Dendritic cell treated with granulocyte-macrophage colony-stimulating factor and Interleukin-4, amounts not matched to agents 40 ng/mL and 50 ng/mL, for 4 days (primary cell): ENCODE results near the gene KRTAP13-2.

Source experiments
- H3K27ac Mint-ChIP-seq: one replicate; pipeline ENCODE4 v1.8.0; 2022; ENCODE audit warnings: mild to moderate bottlenecking, mixed read lengths
- H3K27me3 Mint-ChIP-seq: one replicate; pipeline ENCODE4 v1.8.0; 2022; ENCODE audit warnings: mild to moderate bottlenecking, mixed read lengths
- H3K36me3 Mint-ChIP-seq: one replicate; pipeline ENCODE4 v1.8.0; 2022; ENCODE audit warnings: low read depth, mixed read lengths
- H3K4me1 Mint-ChIP-seq: one replicate; pipeline ENCODE4 v1.8.0; 2022; ENCODE audit warnings: low read depth, mixed read lengths
- H3K4me3 Mint-ChIP-seq: one replicate; pipeline ENCODE4 v1.8.0; 2022; ENCODE audit warnings: mild to moderate bottlenecking, moderate library complexity, mixed read lengths
- H3K9me3 Mint-ChIP-seq: one replicate; pipeline ENCODE4 v1.8.0; 2022; ENCODE audit warnings: mixed read lengths
- intact Hi-C: fragments of 100-400 bp; cut with micrococcal nuclease; formaldehyde crosslinking; loops from one replicate; pipeline ENCODE4 v1.15.0; 2022

KRTAP13-2 gene

DNA sequence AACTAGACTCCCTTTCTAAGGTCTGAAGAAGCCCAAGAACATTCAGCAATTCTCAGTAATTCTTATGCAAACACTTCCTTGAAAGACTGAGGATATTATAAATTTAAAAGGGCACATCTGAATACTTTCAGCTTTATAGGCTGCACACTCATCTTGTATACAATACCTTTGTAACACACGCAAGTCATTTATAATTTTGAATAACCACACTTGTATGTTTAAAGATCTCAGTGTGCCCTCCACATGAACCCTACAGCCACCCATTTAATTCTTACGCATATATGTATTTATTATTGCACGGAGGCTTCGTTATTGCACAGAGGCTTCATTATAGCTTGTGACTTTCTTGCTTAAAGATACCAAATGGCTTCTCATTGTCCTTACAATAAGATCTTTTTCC lies 33.4 kb downstream of the KRTAP13-2 start:
- H3K36me3 Mint-ChIP-seq = no peaks in the 10 kb centered on the region
- no peak overlapping the region for H3K4me3 Mint-ChIP-seq
- H3K27me3 Mint-ChIP-seq = no peaks in the 10 kb centered on the region
- H3K4me1 Mint-ChIP-seq = no peaks in the 10 kb centered on the region
- intact Hi-C loops = no loop called here
- H3K27ac Mint-ChIP-seq = no peak overlapping the region
- no peaks in the 10 kb centered on the region for H3K9me3 Mint-ChIP-seq

DNA sequence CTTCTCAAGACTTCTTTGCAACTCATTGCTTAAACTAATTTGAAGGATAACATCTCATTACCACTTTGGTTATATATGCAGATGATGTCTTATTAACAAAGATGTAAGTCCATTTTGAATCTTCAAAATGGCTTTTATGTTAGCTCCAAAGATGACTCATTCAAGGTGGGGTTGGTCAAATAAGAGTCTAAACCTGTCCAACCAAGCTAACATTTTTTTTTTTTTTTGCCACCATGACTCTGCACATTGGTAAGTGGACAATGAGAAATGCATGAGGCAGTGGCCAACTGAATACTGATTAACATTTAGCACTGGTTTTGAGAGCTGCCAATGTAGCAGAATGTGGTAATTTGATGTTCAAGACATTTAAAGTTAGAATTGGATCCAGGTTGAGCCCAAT lies 34.3 kb downstream of the KRTAP13-2 start:
- no peak overlapping the region for H3K27ac Mint-ChIP-seq
- no peaks in the 10 kb centered on the region for H3K36me3 Mint-ChIP-seq
- H3K9me3 Mint-ChIP-seq = no peaks in the 10 kb centered on the region
- intact Hi-C loops = no loop called here
- no peaks in the 10 kb centered on the region for H3K4me1 Mint-ChIP-seq
- no peak overlapping the region for H3K4me3 Mint-ChIP-seq
- no peaks in the 10 kb centered on the region for H3K27me3 Mint-ChIP-seq

DNA sequence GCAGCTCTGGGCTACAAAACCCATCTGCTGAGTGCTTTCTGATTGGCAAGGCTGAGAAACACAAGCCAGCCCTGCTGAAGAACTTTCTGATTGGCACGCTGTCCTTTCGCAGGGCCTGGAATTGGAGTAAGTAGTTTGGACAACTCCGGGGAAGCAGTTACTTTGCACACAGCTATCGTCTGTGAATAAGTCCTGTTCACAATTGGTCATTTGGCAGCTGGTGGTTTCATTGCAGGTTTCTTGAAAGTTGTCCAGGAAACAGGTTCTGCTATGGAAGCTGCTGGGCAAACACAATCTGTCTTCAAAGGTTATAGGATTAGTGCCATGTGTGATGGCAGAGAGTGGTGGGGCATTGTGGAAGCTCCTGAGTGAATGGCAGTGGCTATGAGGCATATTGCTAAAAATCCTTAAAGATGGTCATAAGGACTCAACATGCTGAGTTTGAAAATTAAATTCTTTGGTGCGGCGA lies 34.8 kb downstream of the KRTAP13-2 start, which contains the start of gene KRTAP27-1:
TSS of gene KRTAP27-1 (minus strand) at position 419 of the 469 bp plus-strand sequence. CDS start at position 393, 26 bp downstream.
- intact Hi-C loops = no loop called here
- H3K9me3 Mint-ChIP-seq = no peaks in the 10 kb centered on the region
- H3K4me3 Mint-ChIP-seq = no peak within 1 kb of the TSS
- H3K4me1 Mint-ChIP-seq = no peaks in the 10 kb centered on the region
- no peaks in the 10 kb centered on the region for H3K36me3 Mint-ChIP-seq
- H3K27me3 Mint-ChIP-seq = no peaks in the 10 kb centered on the region
- no peak within 1 kb of the TSS for H3K27ac Mint-ChIP-seq

DNA sequence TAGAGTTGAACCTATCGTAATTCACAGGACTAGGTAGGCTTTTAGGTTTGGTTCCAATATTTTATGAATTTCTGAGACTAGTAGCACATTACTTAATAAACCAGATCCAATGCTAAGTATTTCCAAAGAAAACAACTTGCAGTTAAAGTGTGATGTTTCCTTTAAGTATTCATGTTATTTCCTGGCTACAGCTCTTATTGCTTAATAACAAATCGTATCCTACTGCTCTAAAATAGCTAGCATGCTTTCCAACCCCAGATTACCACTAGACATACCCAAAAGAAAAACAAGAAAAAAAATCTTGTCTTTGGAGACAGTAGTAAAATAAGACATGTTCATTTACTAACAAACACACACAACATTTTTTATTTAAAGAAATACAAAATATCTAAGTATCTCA lies 35.5 kb downstream of the KRTAP13-2 start:
- intact Hi-C loops = no loop called here
- no peaks in the 10 kb centered on the region for H3K36me3 Mint-ChIP-seq
- no peak overlapping the region for H3K27ac Mint-ChIP-seq
- no peaks in the 10 kb centered on the region for H3K27me3 Mint-ChIP-seq
- no peaks in the 10 kb centered on the region for H3K4me1 Mint-ChIP-seq
- H3K9me3 Mint-ChIP-seq = no peaks in the 10 kb centered on the region
- H3K4me3 Mint-ChIP-seq = no peak overlapping the region

DNA sequence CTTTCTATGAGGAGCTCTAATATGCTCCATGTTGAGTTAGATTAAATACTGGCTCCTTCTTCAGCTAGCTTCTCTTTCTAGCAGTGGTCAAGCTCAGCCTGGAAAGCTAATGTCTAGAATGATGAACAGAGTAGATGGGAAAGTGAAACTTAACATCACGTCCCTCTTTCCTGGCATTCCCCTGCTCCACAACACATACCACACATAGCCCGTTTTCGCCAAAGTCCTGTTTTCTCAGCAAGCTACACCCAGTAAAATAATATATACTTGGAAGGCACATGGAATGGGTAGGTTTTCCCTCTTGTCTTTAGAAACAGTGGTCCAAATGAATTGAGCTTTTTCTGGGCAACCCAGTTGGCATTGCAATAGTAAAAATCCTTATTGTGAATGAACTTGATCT lies 38.3 kb downstream of the KRTAP13-2 start:
- H3K4me3 Mint-ChIP-seq = no peak overlapping the region
- H3K27ac Mint-ChIP-seq = no peak overlapping the region
- intact Hi-C loops = no loop called here
- no peaks in the 10 kb centered on the region for H3K4me1 Mint-ChIP-seq
- H3K9me3 Mint-ChIP-seq = no peaks in the 10 kb centered on the region
- H3K36me3 Mint-ChIP-seq = no peaks in the 10 kb centered on the region
- no peaks in the 10 kb centered on the region for H3K27me3 Mint-ChIP-seq

DNA sequence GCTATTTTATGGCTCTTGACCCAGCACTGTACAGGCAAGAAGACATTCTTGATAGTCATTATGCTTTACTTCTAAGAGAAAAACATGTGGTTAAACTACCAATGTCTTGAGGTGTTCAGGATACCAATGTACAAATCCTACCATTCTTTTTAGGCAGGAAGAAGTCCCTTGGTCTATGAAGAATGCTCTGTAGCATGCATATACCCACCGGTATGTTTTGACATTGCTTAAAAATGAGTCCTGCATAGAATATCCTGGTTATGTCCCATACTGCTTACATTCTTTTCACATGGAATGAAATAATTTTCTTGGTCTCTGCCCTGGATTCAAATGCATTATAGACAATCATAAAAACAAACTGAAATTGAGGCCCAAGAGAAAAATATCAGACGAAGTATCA lies 39.4 kb downstream of the KRTAP13-2 start:
- no peaks in the 10 kb centered on the region for H3K27me3 Mint-ChIP-seq
- H3K4me1 Mint-ChIP-seq = no peaks in the 10 kb centered on the region
- no peaks in the 10 kb centered on the region for H3K9me3 Mint-ChIP-seq
- intact Hi-C loops = no loop called here
- no peak overlapping the region for H3K27ac Mint-ChIP-seq
- H3K4me3 Mint-ChIP-seq = no peak overlapping the region
- no peaks in the 10 kb centered on the region for H3K36me3 Mint-ChIP-seq

DNA sequence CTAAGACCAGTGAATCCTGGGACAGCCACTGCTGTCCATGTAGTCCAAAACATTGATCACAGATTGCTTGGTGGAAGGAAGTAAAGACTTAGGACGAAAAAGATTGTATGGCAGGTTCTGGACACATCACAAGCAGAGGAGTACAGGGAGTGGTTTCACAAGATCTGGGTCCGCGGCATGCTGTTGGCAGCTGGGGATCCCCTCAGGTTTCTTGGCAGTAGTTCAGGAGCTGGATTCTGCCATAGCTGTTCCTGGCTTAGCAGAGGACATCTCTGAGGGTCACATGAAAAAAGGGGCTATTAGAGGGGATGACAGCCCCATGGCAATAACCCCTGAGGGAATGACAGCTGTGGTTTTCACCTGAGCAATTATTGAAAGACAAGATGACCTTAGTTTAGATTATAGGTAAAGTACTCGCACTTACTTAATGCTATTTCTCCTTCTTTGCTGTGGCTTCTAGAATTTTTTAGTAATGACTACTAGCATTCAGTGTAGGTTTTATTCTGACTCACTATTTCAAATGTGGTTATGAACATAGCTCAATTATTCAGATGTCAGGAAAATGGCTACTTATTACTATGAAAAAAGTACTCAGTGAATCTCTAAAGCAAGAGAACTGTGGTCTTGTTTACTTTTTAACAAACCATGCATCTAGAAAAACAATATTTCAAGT lies 42.7 kb downstream of the KRTAP13-2 start:
- Mint-ChIP-seq H3K36me3 (no peaks in the 10 kb centered on the region), H3K4me1 (no peaks in the 10 kb centered on the region), H3K4me3 (no peak overlapping the region), H3K27ac (no peak overlapping the region), H3K9me3 (no peaks in the 10 kb centered on the region), H3K27me3 (no peaks in the 10 kb centered on the region)
- intact Hi-C loops = no loop called here

DNA sequence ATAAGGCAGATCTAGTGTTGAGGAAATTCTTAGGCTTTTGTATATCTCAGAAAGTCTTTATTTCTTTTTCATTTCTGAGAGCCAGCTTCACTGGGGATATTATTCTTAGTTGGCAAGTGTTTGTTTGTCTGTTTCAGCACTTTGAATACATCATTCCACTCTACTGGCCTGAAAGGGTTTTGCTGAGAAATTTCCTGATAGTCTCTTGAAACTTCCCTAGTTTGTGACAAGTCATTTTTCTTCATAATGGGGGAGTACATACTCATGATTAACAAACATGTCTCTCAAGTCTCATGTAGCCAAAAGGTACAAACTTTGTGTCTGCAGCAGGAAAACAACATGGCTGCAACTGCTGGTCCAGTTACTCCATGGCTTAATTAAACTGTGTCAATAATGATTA lies 45.7 kb downstream of the KRTAP13-2 start:
- H3K27me3 Mint-ChIP-seq = no peaks in the 10 kb centered on the region
- H3K4me3 Mint-ChIP-seq = no peak overlapping the region
- no peaks in the 10 kb centered on the region for H3K4me1 Mint-ChIP-seq
- H3K27ac Mint-ChIP-seq = no peak overlapping the region
- H3K36me3 Mint-ChIP-seq = no peaks in the 10 kb centered on the region
- no peaks in the 10 kb centered on the region for H3K9me3 Mint-ChIP-seq
- intact Hi-C loops = no loop called here
